ENCODE data around the gene LIF.

Gene LIF

GRCh38 chr22:30284172-30284571 lies 37.6 kb upstream of the LIF start:
- no peak overlapping the region for H3K27ac ChIP-seq
- TF ChIP-seq, protein P1, sequence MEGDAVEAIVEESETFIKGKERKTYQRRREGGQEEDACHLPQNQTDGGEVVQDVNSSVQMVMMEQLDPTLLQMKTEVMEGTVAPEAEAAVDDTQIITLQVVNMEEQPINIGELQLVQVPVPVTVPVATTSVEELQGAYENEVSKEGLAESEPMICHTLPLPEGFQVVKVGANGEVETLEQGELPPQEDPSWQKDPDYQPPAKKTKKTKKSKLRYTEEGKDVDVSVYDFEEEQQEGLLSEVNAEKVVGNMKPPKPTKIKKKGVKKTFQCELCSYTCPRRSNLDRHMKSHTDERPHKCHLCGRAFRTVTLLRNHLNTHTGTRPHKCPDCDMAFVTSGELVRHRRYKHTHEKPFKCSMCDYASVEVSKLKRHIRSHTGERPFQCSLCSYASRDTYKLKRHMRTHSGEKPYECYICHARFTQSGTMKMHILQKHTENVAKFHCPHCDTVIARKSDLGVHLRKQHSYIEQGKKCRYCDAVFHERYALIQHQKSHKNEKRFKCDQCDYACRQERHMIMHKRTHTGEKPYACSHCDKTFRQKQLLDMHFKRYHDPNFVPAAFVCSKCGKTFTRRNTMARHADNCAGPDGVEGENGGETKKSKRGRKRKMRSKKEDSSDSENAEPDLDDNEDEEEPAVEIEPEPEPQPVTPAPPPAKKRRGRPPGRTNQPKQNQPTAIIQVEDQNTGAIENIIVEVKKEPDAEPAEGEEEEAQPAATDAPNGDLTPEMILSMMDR (IDR thresholded peaks at IDR 0.05) = no peak
- no peak for TF ChIP-seq ZFX (IDR thresholded peaks at IDR 0.05; ENCODE audit: borderline replicate concordance)

DNA sequence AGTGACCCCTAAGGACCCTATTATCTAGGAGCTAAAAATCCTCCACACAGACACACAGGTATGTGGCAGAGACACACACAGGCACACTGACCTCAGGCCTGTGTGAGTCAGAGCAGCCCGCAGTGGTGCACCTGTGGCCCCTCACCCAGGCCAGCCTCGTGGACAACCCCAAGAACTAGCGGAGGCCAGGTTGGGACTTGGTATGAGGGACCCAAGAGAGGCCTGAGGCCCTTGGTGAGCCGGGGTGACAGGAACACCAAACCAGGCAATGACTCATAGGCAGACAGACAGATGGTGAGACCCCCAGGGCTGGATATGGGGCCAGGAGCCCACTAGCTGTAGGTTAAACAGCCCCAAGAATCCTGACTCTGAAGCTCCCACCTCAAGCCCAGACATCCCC lies 36.8 kb upstream of the LIF start:
- no peak overlapping the region for H3K27ac ChIP-seq
- no peak for TF ChIP-seq ZFX (IDR thresholded peaks at IDR 0.05; ENCODE audit: borderline replicate concordance)

GRCh38 chr22:30282616-30283046 lies 36.1 kb upstream of the LIF start:
- TF ChIP-seq, protein P1 (IDR thresholded peaks at IDR 0.05) = no peak
- no peak for TF ChIP-seq ZFX (IDR thresholded peaks at IDR 0.05; ENCODE audit: borderline replicate concordance)
- no peak overlapping the region for H3K27ac ChIP-seq

DNA sequence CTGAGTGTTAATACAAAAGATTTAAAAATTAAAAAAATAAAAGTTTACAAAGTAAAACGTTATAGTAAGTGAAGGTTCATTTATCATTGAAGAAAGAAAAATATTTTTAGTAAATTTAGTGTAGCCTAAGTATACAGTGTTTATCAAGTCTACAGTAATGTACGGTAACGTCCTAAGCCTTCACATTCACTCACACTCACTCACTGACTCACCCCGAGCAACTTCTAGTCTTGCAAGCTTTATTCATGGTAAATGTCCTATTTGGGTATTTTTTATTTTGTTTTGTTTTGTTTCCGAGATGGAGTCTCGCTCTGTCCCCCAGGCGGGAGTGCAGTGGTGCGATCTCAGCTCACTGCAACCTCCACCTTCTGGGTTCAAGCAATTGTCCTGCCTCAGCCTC lies 33.9 kb upstream of the LIF start:
- TF ChIP-seq, protein P1 (IDR thresholded peaks at IDR 0.05) = no peak
- no peak for TF ChIP-seq ZFX (IDR thresholded peaks at IDR 0.05; ENCODE audit: borderline replicate concordance)
- no peak overlapping the region for H3K27ac ChIP-seq

GRCh38 chr22:30279932-30280331 lies 33.4 kb upstream of the LIF start:
- no peak overlapping the region for H3K27ac ChIP-seq
- TF ChIP-seq, protein P1 (IDR thresholded peaks at IDR 0.05) = no peak
- no peak for TF ChIP-seq ZFX (IDR thresholded peaks at IDR 0.05; ENCODE audit: borderline replicate concordance)

DNA sequence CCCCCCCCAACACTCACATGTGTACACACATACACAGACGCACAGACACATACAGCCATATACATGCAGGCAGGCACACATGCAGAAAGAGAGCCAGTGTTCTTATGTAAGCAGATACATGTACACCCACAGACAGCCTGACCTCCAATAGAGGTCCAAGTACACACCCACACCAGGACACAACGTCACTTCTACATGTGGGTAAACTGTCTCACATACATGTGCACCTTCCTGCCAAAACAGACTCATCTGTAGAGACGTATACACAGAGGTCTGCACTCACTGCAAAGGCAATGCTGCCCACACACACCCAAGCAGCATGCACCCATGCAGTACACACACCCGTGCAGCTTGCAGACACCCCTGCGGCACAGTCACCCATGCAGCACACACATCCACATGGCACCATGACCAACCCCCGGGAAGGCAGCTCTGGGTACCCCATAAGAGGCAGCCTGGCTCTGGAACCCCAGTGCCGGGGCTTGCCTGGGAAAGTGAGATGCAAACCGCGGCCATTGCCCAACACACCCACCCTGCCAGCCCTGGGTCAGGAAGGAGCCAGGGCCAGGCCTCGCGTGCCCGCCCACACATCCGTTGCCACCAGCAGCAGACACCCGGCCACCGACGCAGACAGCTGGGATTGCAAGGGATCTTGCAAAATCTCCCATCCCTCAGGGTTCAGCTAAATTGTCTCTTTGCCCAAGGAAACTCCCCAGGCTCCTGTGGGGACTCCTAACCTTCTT lies 32.7 kb upstream of the LIF start:
- H3K27ac ChIP-seq = no peak overlapping the region
- TF ChIP-seq ZFX (IDR thresholded peaks at IDR 0.05; ENCODE audit: borderline replicate concordance) = no peak
- TF ChIP-seq, protein P1 (IDR thresholded peaks at IDR 0.05) = no peak

DNA sequence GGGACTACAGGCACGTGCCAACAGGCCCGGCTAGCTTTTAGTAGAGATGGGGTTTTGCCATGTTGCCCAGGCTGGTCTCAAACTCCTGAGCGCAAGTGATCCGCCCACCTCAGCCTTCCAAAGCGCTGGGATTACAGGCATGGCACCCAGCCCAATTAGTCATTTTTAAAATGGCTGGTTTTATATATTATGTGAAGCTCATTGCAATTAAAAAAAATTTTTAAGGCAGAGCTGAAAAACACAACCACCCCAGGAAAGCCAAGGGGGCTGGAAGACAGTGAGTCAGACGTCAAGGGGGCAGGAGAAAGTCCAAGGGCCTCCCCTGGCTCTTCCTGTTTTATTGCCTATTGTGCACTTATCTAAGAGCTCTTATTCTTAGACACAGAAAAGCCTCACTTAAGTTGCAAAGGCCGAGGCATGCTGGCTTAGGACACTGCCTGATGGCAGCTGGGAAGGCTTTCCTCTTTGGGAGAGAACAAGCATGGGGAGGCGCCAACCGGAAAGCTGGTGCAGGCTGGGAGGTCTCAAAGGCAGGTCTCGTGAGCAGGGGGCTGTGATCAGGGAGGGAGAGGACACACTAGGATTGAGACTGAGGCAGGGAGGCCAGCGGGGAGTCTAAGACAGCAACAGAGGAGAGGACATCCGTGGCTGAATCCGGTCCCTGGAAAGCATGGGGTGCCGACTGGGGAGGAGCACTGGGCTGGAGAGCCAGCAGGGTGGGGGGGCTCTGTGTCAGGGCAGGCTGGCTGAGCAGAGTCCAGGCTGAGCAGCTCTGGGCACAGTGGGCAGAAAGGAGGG lies 31.2 kb upstream of the LIF start:
- H3K27ac ChIP-seq = no peak overlapping the region
- TF ChIP-seq, protein P1 (IDR thresholded peaks at IDR 0.05) = no peak
- TF ChIP-seq ZFX (IDR thresholded peaks at IDR 0.05; ENCODE audit: borderline replicate concordance) = no peak

Measured in 22Rv1 (cell line).